ENCODE results near the gene CSNK1G1.

The CSNK1G1 gene

DNA sequence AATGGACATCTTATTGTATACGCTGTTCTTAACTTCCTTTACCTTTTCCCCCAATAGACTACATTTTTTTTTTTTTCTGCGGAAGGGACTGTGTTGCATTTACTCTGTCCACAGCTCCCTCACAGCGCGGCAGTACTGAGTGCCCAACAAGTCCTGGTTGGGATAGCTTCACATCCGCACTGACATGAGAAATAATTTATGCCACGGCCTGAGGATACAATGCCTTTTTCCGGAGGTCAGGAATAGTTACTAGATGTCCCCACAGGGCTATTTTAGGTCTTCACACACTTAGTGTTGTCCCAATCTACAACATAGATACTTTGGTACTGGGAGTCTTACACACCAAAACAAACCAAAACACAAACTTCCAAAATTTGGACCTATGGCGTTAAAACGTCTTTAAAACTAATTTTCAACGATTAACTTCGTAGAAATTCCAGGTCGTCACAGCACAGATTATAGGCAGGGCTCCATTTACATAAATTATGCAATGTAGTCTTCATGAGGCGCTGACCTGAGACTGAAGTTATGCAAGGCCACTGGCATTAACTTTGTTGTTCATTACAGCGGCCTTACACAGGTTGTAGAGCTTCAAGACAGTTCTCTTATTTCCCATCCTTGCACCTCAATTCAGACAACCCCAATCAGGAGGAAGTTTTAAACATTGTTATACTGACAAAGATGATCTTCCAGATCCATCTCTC is 192.2 kb downstream of the CSNK1G1 start:
- Histone ChIP-seq H3K27me3 (ENCODE audit: insufficient read depth, low read depth) (no peaks in the 10 kb centered on the region), H3K79me2 (ENCODE audit: insufficient read depth, low read depth) (peaks cover 25% of the 10 kb centered on the region), H2AFZ (ENCODE audit: low read depth) (peak overlapping the region; percentile 69), H4K20me1 (ENCODE audit: insufficient read depth) (no peaks in the 10 kb centered on the region), H3K4me2 (peak overlapping the region; percentile 88), H3K9ac (peak overlapping the region; percentile 18; the same call in 1 of the 2 replicates), H3K4me1 (ENCODE audit: low read depth, poor library complexity, severe bottlenecking) (peaks cover 27% of the 10 kb centered on the region), H3K36me3 (ENCODE audit: insufficient read depth) (no peaks in the 10 kb centered on the region; the same call in 1 of the 2 replicates), H3K27ac (peak overlapping the region; percentile 43; the same call in 1 of the 2 replicates), H3K4me3 (IDR thresholded peaks at IDR 0.05; ENCODE audit: insufficient read depth, low read depth, low read length) (no peak overlapping the region)
- TF ChIP-seq, protein P1, sequence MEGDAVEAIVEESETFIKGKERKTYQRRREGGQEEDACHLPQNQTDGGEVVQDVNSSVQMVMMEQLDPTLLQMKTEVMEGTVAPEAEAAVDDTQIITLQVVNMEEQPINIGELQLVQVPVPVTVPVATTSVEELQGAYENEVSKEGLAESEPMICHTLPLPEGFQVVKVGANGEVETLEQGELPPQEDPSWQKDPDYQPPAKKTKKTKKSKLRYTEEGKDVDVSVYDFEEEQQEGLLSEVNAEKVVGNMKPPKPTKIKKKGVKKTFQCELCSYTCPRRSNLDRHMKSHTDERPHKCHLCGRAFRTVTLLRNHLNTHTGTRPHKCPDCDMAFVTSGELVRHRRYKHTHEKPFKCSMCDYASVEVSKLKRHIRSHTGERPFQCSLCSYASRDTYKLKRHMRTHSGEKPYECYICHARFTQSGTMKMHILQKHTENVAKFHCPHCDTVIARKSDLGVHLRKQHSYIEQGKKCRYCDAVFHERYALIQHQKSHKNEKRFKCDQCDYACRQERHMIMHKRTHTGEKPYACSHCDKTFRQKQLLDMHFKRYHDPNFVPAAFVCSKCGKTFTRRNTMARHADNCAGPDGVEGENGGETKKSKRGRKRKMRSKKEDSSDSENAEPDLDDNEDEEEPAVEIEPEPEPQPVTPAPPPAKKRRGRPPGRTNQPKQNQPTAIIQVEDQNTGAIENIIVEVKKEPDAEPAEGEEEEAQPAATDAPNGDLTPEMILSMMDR (conservative IDR thresholded peaks at IDR 0.05; ENCODE audit: low read depth, low read length): no peak

DNA sequence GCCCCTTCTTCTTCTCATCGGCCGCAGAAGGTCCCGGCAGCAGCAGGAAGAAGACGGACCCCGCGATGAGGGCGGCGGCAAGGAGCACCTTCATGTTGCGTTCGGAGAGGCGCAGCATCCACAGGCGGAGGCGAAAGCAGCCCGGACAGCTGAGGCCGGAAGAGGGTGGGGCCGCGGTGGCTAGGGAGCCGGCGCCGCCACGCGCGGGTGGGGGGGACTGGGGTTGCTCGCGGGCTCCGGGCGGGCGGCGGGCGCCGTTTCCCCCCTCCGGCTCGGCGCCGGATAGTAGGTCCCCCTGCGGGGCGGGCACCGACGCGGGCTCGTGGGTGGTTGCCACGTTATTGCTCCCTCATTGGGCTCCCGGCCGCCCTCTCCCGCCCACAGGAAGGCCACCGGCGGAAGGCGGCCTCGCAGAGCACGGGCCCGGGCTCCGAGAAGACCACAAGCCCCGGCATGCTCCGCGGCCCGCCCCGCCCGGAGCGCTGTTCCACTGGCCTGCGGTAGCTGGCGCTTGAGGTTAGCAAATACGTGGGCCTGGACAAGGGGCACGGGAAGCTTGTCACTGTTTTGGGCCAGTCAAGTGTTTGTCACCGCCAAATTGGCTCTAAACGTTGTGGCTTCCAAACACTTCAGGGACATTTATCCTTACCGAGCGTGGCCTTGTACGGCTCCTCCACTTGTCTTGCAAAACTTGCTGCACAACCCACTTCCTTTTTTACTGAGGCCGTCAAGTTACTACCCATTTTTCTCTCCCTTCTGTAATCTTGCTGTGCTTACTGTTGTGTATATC is 192.9 kb downstream of the CSNK1G1 start, which contains the start of gene PPIB:
TSS of gene PPIB (minus strand) at position 154 of the 790 bp plus-strand sequence. CDS start at position 118, 36 bp downstream.
- Histone ChIP-seq H2AFZ (ENCODE audit: low read depth) (peak within 1 kb of the TSS; percentile 69), H3K4me2 (peak within 1 kb of the TSS; percentile 92), H4K20me1 (ENCODE audit: insufficient read depth) (no peaks in the 10 kb centered on the region), H3K4me1 (ENCODE audit: low read depth, poor library complexity, severe bottlenecking) (peaks cover 27% of the 10 kb centered on the region), H3K27me3 (ENCODE audit: insufficient read depth, low read depth) (no peaks in the 10 kb centered on the region), H3K27ac (peak within 1 kb of the TSS; percentile 43), H3K36me3 (ENCODE audit: insufficient read depth) (no peaks in the 10 kb centered on the region; the same call in 1 of the 2 replicates), H3K4me3 (IDR thresholded peaks at IDR 0.05; ENCODE audit: insufficient read depth, low read depth, low read length) (no peak within 1 kb of the TSS), H3K9ac (peak within 1 kb of the TSS; percentile 77), H3K79me2 (ENCODE audit: insufficient read depth, low read depth) (peaks cover 25% of the 10 kb centered on the region)
- TF ChIP-seq, protein P1 (conservative IDR thresholded peaks at IDR 0.05; ENCODE audit: low read depth, low read length): peak; percentile 39; the same call in 1 of the 2 replicates

DNA sequence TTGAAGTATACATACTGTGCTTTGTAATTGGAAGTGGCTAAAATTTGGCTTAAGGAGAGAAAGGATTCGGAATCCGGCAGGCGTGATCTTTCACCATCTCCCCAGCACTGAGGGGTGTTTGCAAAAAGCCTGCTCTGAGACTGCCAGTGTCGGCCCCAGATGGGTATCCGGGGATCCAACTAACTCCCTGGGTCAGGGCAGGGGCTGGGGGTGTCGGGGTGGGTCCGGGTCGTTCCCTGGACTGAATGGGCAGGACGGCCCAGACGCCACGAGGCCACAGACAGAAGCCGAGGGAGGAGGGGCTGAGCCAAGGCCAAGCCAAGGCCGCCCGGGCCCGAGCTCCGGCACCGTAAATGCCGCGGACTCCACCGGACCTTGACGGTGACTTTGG is 193.5 kb downstream of the CSNK1G1 start:
- H3K4me2 ChIP-seq: peak overlapping the region; percentile 92
- no peak overlapping the region for H3K4me3 ChIP-seq (IDR thresholded peaks at IDR 0.05; ENCODE audit: insufficient read depth, low read depth, low read length)
- peaks cover 25% of the 10 kb centered on the region for H3K79me2 ChIP-seq (ENCODE audit: insufficient read depth, low read depth)
- peak overlapping the region; percentile 43 for H3K27ac ChIP-seq
- H4K20me1 ChIP-seq (ENCODE audit: insufficient read depth): no peaks in the 10 kb centered on the region
- peaks cover 27% of the 10 kb centered on the region for H3K4me1 ChIP-seq (ENCODE audit: low read depth, poor library complexity, severe bottlenecking)
- peak overlapping the region; percentile 77 for H3K9ac ChIP-seq
- no peaks in the 10 kb centered on the region for H3K27me3 ChIP-seq (ENCODE audit: insufficient read depth, low read depth)
- TF ChIP-seq, protein P1 (conservative IDR thresholded peaks at IDR 0.05; ENCODE audit: low read depth, low read length): no peak
- no peak overlapping the region for H2AFZ ChIP-seq (ENCODE audit: low read depth)
- H3K36me3 ChIP-seq (ENCODE audit: insufficient read depth): no peaks in the 10 kb centered on the region; the same call in 1 of the 2 replicates

DNA sequence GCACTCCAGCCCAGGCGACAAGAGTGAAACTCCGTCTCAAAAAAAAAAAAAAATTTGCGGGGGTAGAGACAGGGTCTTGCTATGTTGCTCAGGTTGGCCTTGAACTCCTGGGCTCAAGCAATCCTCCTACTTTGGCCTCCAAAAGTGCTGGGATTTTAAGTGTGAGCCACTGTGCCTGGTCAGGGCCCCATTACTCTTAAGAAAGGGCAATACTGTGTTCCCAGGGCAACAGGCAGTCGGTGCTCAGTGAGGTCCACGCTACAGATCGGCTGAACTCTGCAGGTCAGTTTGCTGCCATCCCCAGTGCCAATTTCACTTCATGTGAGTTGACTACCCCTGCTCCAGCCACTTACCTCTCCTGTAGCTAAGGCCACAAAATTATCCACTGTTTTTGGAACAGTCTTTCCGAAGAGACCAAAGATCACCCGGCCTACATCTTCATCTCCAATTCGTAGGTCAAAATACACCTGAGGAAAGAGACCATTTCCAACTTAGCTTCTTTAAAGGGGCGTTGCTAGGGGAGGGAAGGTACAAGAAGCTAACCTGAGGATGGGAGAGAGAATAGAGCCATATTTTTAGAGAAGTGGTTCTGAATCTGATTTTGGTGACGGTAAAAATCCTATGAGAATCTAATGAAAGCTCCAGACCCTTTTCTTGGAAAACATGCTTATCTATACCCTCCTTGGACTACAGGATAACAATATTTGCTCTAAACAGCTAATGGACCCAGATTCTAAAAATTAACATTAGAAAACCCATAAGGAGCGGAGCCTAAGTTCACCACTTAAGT is 194.1 kb downstream of the CSNK1G1 start:
- TF ChIP-seq, protein P1 (conservative IDR thresholded peaks at IDR 0.05; ENCODE audit: low read depth, low read length): no peak
- H4K20me1 ChIP-seq (ENCODE audit: insufficient read depth): no peaks in the 10 kb centered on the region
- H3K27me3 ChIP-seq (ENCODE audit: insufficient read depth, low read depth): no peaks in the 10 kb centered on the region
- H3K9ac ChIP-seq: peak overlapping the region; percentile 77
- H3K4me2 ChIP-seq: peak overlapping the region; percentile 92
- no peak overlapping the region for H2AFZ ChIP-seq (ENCODE audit: low read depth)
- peaks cover 25% of the 10 kb centered on the region for H3K79me2 ChIP-seq (ENCODE audit: insufficient read depth, low read depth)
- H3K36me3 ChIP-seq (ENCODE audit: insufficient read depth): no peaks in the 10 kb centered on the region; the same call in 1 of the 2 replicates
- peak overlapping the region; percentile 43 for H3K27ac ChIP-seq
- H3K4me3 ChIP-seq (IDR thresholded peaks at IDR 0.05; ENCODE audit: insufficient read depth, low read depth, low read length): no peak overlapping the region
- peaks cover 27% of the 10 kb centered on the region for H3K4me1 ChIP-seq (ENCODE audit: low read depth, poor library complexity, severe bottlenecking)

Measured in KMS-11 (cell line).